Measurements from ENCODE around the gene SLTM. TPM values are rescaled to one million over a fixed set of nuclear protein-coding genes. Genes with fewer than 3 reads are reported as not detected.

The SLTM gene
- total RNA-seq, 1 experiment from 2014 or later, result 110 TPM

- TF ChIP-seq CTCF (conservative IDR thresholded peaks at IDR 0.05), result no peak
- TF ChIP-seq EZH2 (IDR thresholded peaks at IDR 0.05; ENCODE audit: low read depth), result no peak
- no peaks in the 10 kb centered on the region for H4K20me1 ChIP-seq (ENCODE audit: insufficient read depth)
- H3K27me3 ChIP-seq (ENCODE audit: insufficient read depth, low read depth), result no peaks in the 10 kb centered on the region
- no peaks in the 10 kb centered on the region for H3K9me2 ChIP-seq (ENCODE audit: insufficient read depth)
- peak overlapping the region; percentile 98 for H3K27ac ChIP-seq
- peaks cover 58% of the 10 kb centered on the region for H3K79me2 ChIP-seq (ENCODE audit: low read depth)
- peaks cover 21% of the 10 kb centered on the region for H3K4me1 ChIP-seq (replicated peaks; ENCODE audit: insufficient read depth)
- intact Hi-C loops (cut with micrococcal nuclease; ENCODE audit: unreplicated experiment), result loop anchor here (2.0 to 10.0 kb wide), 3 partner anchors 25 to 597 kb away; no protein-coding TSS in a partner anchor
- peaks cover 31% of the 10 kb centered on the region for H3F3A ChIP-seq (ENCODE audit: insufficient read depth, low read depth)
- CTCF ChIA-PET, result no interaction called here
- H3K9me3 ChIP-seq (ENCODE audit: insufficient read depth, low read depth), result no peaks in the 10 kb centered on the region
- H3K4me2 ChIP-seq, result peak overlapping the region; percentile 87
- no peak overlapping the region for H2AFZ ChIP-seq
- BruUV-seq (replicated peaks), result no TSS peak
- POLR2A ChIA-PET (ENCODE audit: unreplicated experiment), result interaction anchor here (0.6 to 0.7 kb wide), 2 partner anchors 48 to 490 kb away, joined by 3 to 5 read pairs; no protein-coding TSS in a partner anchor
- peaks cover 8% of the 10 kb centered on the region; the same call in 1 of the 2 replicates for H3K36me3 ChIP-seq (ENCODE audit: low read depth)
- peak in 1 of 2 experiments; percentile 40 for DNase-seq
- peak overlapping the region; percentile 96 for H3K4me3 ChIP-seq
Measured at GRCh38 chr15:58931987-58932588, 1.4 kb downstream of the SLTM start.

DNA sequence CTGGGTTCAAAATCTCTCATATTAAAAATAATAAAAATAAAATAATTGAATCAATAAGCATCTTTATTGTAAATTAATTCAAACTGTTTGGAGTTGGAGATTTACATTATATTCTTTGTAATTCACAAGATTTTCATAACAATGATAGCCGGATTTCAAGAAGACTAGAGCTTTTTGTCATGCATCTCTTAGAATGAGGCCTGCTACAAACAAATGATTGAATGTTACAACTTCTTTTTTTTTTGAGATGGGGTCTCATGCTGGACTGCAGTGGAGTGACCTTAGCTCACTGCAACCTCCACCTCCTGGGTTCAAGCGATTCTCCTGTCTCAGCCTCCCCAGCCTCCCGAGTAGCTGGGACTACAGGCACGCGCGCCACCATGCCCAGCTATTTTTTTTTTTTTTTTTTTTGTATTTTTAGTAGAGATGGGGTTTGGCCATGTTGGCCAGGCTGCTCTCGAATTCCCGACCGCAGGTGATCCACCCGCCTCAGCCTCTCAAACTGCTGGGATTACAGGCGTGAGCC, 3.5 kb downstream of the SLTM start:
- Histone ChIP-seq H3K79me2 (ENCODE audit: low read depth) (peaks cover 78% of the 10 kb centered on the region), H3K27me3 (ENCODE audit: insufficient read depth, low read depth) (no peaks in the 10 kb centered on the region), H2AFZ (no peak overlapping the region), H4K20me1 (ENCODE audit: insufficient read depth) (no peaks in the 10 kb centered on the region), H3F3A (ENCODE audit: insufficient read depth, low read depth) (peaks cover 23% of the 10 kb centered on the region; the same call in 1 of the 2 replicates), H3K9me2 (ENCODE audit: insufficient read depth) (no peaks in the 10 kb centered on the region), H3K36me3 (ENCODE audit: low read depth) (peaks cover 11% of the 10 kb centered on the region), H3K4me1 (replicated peaks; ENCODE audit: insufficient read depth) (peaks cover 14% of the 10 kb centered on the region), H3K9me3 (ENCODE audit: insufficient read depth, low read depth) (no peaks in the 10 kb centered on the region), H3K4me3 (no peak overlapping the region), H3K4me2 (no peak overlapping the region), H3K27ac (no peak overlapping the region)
- TF ChIP-seq CTCF (conservative IDR thresholded peaks at IDR 0.05) (no peak), EZH2 (IDR thresholded peaks at IDR 0.05; ENCODE audit: low read depth) (no peak)
- CTCF ChIA-PET, result interaction anchor here (0.6 kb wide), 2 partner anchors 27 to 703 kb away, joined by 8 read pairs; no protein-coding TSS in a partner anchor
- no peak for DNase-seq
- BruUV-seq (replicated peaks), result no TSS peak
- POLR2A ChIA-PET (ENCODE audit: unreplicated experiment), result no interaction called here
- intact Hi-C loops (cut with micrococcal nuclease; ENCODE audit: unreplicated experiment), result loop anchor here (5.0 to 10.0 kb wide), 2 partner anchors 367 to 595 kb away; no protein-coding TSS in a partner anchor

DNA sequence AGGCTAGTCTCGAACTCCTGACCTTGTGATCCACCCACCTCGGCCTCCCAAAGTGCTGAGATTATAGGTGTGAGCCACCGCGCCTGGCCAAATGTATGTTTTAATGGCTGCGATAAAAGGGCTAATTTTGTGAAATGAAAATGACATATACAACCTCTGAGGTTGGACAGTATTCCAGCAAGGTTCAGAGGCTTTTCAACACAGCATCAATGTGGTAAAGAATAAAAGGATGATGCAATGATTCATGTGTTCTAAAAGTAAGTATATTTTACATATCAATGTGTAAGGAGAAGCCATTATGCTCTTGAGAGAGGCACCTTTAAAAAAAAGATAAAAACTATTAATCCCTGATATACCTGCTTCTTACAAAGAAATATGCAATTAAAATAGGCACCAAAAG, 6.7 kb downstream of the SLTM start:
- Histone ChIP-seq H3K9me3 (ENCODE audit: insufficient read depth, low read depth) (no peaks in the 10 kb centered on the region), H3K36me3 (ENCODE audit: low read depth) (peaks cover 14% of the 10 kb centered on the region; the same call in 1 of the 2 replicates), H3K9me2 (ENCODE audit: insufficient read depth) (no peaks in the 10 kb centered on the region), H4K20me1 (ENCODE audit: insufficient read depth) (peaks cover 8% of the 10 kb centered on the region), H3K79me2 (ENCODE audit: low read depth) (peaks cover 93% of the 10 kb centered on the region), H3K4me1 (replicated peaks; ENCODE audit: insufficient read depth) (peaks cover 10% of the 10 kb centered on the region), H3K27ac (no peak overlapping the region), H3F3A (ENCODE audit: insufficient read depth, low read depth) (peaks cover 11% of the 10 kb centered on the region; the same call in 1 of the 2 replicates), H3K27me3 (ENCODE audit: insufficient read depth, low read depth) (no peaks in the 10 kb centered on the region), H3K4me3 (no peak overlapping the region), H2AFZ (no peak overlapping the region), H3K4me2 (no peak overlapping the region)
- intact Hi-C loops (cut with micrococcal nuclease; ENCODE audit: unreplicated experiment), result no loop called here
- ChIA-PET CTCF (interaction anchor here (0.7 kb wide), 1 partner anchor 26 kb away, joined by 4 read pairs; no protein-coding TSS in a partner anchor), POLR2A (ENCODE audit: unreplicated experiment) (no interaction called here)
- BruUV-seq (replicated peaks), result no TSS peak
- TF ChIP-seq CTCF (conservative IDR thresholded peaks at IDR 0.05) (no peak), EZH2 (IDR thresholded peaks at IDR 0.05; ENCODE audit: low read depth) (no peak)
- no peak for DNase-seq
